ENCODE measurements around the gene IGF1R. TPM values are rescaled to one million over a fixed set of nuclear protein-coding genes. Genes with fewer than 3 reads are reported as not detected.

Gene IGF1R
- total and polyA plus RNA-seq, 2 experiments from 2014 or later, result 10.8 to 42.9 TPM

DNA sequence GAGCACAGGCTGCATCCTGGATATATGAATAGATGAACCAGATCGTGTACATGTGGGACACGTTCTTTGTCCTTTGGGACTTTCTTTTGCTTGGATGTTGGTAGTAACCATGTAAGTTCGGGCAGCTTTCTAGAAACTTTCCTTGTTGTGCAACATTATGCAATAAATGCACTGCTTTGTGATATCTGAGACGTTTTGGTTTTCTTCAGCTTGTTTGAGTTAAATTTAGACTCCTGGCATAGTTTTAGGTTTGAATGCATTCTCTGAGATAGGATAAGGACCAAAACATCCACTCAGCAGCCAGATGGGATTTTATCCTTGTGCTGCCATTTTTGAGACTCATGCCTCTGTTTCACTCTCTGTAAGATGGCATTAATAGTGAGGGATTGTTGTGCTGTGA lies 158.9 kb downstream of the IGF1R start:
- peaks cover 91% of the 10 kb centered on the region for H3K79me2 ChIP-seq
- no peak overlapping the region for H3K4me2 ChIP-seq
- H3K9me3 ChIP-seq (ENCODE audit: low read depth), result no peaks in the 10 kb centered on the region
- TF ChIP-seq EZH2phosphoT487 (IDR thresholded peaks at IDR 0.05; ENCODE audit: low read depth, severe bottlenecking, unreplicated experiment) (no peak), EZH2 (IDR thresholded peaks at IDR 0.05; ENCODE audit: borderline replicate concordance) (no peak)
- TF ChIP-seq, protein P1, sequence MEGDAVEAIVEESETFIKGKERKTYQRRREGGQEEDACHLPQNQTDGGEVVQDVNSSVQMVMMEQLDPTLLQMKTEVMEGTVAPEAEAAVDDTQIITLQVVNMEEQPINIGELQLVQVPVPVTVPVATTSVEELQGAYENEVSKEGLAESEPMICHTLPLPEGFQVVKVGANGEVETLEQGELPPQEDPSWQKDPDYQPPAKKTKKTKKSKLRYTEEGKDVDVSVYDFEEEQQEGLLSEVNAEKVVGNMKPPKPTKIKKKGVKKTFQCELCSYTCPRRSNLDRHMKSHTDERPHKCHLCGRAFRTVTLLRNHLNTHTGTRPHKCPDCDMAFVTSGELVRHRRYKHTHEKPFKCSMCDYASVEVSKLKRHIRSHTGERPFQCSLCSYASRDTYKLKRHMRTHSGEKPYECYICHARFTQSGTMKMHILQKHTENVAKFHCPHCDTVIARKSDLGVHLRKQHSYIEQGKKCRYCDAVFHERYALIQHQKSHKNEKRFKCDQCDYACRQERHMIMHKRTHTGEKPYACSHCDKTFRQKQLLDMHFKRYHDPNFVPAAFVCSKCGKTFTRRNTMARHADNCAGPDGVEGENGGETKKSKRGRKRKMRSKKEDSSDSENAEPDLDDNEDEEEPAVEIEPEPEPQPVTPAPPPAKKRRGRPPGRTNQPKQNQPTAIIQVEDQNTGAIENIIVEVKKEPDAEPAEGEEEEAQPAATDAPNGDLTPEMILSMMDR (IDR thresholded peaks at IDR 0.05; ENCODE audit: poor library complexity), result no peak
- no peak for DNase-seq (ENCODE audit: low spot score)
- no peaks in the 10 kb centered on the region for H3K27me3 ChIP-seq
- H3K4me1 ChIP-seq (ENCODE audit: insufficient read depth), result peaks cover 6% of the 10 kb centered on the region
- 62% methylated on average over 4 of the region's 4 CpGs for WGBS (ENCODE audit: low lambda C conversion rate, missing lambda C conversion rate)
- H4K20me1 ChIP-seq (ENCODE audit: insufficient read depth, poor library complexity, severe bottlenecking), result peaks cover 6% of the 10 kb centered on the region
- H3K4me3 ChIP-seq, result no peak overlapping the region
- H3K27ac ChIP-seq, result peak overlapping the region; percentile 19
- no peaks in the 10 kb centered on the region for H3K9me2 ChIP-seq (replicated peaks; ENCODE audit: insufficient read depth)
- H3K36me3 ChIP-seq (replicated peaks; ENCODE audit: insufficient read depth, low read depth), result no peaks in the 10 kb centered on the region
- no peak overlapping the region for H2AFZ ChIP-seq

DNA sequence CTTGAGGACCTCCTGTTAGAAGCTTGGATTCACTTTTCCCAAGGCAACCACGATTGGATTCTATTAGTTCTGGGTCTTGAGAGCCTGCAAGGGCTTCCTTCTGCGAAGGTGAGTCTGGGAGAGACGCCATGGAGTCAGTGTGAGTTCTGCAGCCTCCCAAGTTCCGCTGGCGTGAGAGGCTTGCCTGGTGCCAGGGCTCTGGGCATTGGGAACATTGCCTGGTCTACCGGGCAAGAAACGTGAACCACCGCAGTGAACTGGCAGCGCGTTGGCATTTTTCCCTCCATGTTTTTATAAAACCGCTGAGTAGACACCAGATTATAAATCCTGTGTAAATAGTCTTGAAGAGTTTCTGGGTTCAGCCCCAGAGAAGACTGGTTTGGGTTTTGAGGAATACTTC lies 160.9 kb downstream of the IGF1R start:
- no peaks in the 10 kb centered on the region for H3K27me3 ChIP-seq
- no peak overlapping the region for H3K4me2 ChIP-seq
- DNase-seq (ENCODE audit: low spot score), result no peak
- H3K27ac ChIP-seq, result no peak overlapping the region
- no peak overlapping the region for H2AFZ ChIP-seq
- H4K20me1 ChIP-seq (ENCODE audit: insufficient read depth, poor library complexity, severe bottlenecking), result peaks cover 10% of the 10 kb centered on the region
- no peaks in the 10 kb centered on the region for H3K36me3 ChIP-seq (replicated peaks; ENCODE audit: insufficient read depth, low read depth)
- H3K4me3 ChIP-seq, result no peak overlapping the region
- no peaks in the 10 kb centered on the region for H3K9me2 ChIP-seq (replicated peaks; ENCODE audit: insufficient read depth)
- TF ChIP-seq EZH2 (IDR thresholded peaks at IDR 0.05; ENCODE audit: borderline replicate concordance) (no peak), EZH2phosphoT487 (IDR thresholded peaks at IDR 0.05; ENCODE audit: low read depth, severe bottlenecking, unreplicated experiment) (no peak)
- TF ChIP-seq, protein P1 (IDR thresholded peaks at IDR 0.05; ENCODE audit: poor library complexity), result no peak
- H3K9me3 ChIP-seq (ENCODE audit: low read depth), result no peaks in the 10 kb centered on the region
- WGBS (ENCODE audit: low lambda C conversion rate, missing lambda C conversion rate), result 88% methylated on average over 11 of the region's 11 CpGs
- peaks cover 89% of the 10 kb centered on the region for H3K79me2 ChIP-seq
- H3K4me1 ChIP-seq (ENCODE audit: insufficient read depth), result peaks cover 6% of the 10 kb centered on the region

DNA sequence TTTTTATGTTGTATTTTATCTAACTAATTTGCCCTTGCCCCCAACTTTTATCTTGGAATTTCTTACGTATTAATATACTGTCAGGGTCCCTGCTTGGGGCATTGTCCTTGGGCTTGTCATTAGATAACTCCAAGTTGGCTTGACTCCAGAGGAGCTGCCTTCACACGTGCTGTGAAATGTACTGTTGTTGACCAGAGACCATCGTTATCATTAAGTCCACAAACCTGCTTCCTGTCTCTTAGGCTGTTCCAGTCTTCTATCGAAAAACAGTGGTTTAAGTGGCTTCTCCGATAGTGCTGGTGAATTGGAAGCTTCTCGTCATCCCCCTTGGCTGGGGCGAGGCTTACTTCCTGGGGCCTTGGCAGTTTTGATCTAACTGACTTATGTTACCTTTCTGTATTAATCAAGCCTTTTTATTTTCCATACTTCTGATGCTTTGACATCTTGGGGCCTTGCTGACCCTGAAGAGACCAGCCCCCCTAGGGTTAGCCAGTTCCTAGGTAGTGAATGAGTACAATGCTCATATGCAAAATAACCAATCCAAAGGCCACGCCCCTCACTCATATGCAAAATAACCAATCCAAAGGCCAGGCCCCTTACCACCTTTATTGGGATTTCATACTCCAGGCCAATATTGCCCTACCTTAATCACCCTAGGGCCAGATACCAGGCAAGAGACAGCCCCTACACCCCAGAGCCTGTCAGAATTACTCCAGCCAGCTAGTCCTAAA lies 164.5 kb downstream of the IGF1R start:
- no peak overlapping the region for H3K27ac ChIP-seq
- H3K4me2 ChIP-seq, result no peak overlapping the region
- no peaks in the 10 kb centered on the region for H3K9me3 ChIP-seq (ENCODE audit: low read depth)
- no peaks in the 10 kb centered on the region for H3K9me2 ChIP-seq (replicated peaks; ENCODE audit: insufficient read depth)
- H3K4me3 ChIP-seq, result no peak overlapping the region
- DNase-seq (ENCODE audit: low spot score), result peak; percentile 46
- no peak overlapping the region for H2AFZ ChIP-seq
- H3K4me1 ChIP-seq (ENCODE audit: insufficient read depth), result no peaks in the 10 kb centered on the region
- TF ChIP-seq, protein P1 (IDR thresholded peaks at IDR 0.05; ENCODE audit: poor library complexity), result no peak
- TF ChIP-seq EZH2phosphoT487 (IDR thresholded peaks at IDR 0.05; ENCODE audit: low read depth, severe bottlenecking, unreplicated experiment) (no peak), EZH2 (IDR thresholded peaks at IDR 0.05; ENCODE audit: borderline replicate concordance) (no peak)
- WGBS (ENCODE audit: low lambda C conversion rate, missing lambda C conversion rate), result 74% methylated on average over 8 of the region's 8 CpGs
- H3K36me3 ChIP-seq (replicated peaks; ENCODE audit: insufficient read depth, low read depth), result no peaks in the 10 kb centered on the region
- peaks cover 10% of the 10 kb centered on the region for H4K20me1 ChIP-seq (ENCODE audit: insufficient read depth, poor library complexity, severe bottlenecking)
- H3K27me3 ChIP-seq, result no peaks in the 10 kb centered on the region
- peaks cover 91% of the 10 kb centered on the region for H3K79me2 ChIP-seq
